GM21360 (cell line): ENCODE results near the gene MICALL2.

ENCODE experiments used
- ATAC-seq: cut with Tn5 transposase; IDR thresholded peaks from one replicate; pipeline ENCODE4 v1.9.1; 2021; ENCODE audit warnings: mild to moderate bottlenecking, moderate library complexity; ENCODE audit not compliant: unreplicated experiment

Gene MICALL2

DNA sequence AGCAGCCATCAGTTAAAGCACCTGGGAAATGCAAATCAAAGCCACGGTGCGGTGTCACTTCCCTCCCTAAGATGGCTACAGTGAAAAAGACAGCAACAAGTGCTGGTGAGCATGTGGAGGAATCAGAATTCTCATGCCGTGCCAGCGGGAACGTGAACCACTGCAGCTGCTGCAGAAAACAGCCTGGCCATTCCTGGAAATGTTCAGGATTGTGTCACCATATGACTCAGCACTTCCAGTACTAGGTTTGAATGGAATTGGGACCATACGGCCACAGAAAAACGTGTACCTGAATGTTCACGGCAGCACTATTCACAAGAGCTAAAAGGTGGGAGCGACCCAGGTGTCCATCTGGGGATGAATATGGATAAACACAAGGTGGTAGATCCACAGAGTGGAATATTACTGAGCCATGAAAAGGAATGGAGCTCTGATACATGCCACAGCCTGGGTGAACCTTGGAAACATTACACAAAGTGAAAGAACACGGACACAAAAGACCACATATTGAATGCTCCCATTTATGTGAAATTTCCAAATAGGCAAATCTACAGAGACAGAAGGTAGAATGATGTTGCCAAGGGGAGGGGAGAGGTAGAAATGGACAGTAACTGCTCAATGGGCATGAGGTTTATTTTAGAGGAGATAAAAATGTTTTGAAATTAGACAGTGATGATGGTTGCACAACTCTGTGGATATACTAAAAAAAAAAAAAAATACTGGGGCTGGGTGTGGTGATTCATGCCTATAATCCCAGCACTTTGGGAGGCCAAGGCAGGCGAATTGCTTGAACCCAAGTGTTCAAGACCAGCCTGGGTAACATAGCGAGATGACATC is 61.6 kb downstream of the MICALL2 start:
- ATAC-seq: no peak

- ATAC-seq: no peak
Observed at GRCh38 chr7:1396195-1396594, 63.1 kb downstream of the MICALL2 start.

DNA sequence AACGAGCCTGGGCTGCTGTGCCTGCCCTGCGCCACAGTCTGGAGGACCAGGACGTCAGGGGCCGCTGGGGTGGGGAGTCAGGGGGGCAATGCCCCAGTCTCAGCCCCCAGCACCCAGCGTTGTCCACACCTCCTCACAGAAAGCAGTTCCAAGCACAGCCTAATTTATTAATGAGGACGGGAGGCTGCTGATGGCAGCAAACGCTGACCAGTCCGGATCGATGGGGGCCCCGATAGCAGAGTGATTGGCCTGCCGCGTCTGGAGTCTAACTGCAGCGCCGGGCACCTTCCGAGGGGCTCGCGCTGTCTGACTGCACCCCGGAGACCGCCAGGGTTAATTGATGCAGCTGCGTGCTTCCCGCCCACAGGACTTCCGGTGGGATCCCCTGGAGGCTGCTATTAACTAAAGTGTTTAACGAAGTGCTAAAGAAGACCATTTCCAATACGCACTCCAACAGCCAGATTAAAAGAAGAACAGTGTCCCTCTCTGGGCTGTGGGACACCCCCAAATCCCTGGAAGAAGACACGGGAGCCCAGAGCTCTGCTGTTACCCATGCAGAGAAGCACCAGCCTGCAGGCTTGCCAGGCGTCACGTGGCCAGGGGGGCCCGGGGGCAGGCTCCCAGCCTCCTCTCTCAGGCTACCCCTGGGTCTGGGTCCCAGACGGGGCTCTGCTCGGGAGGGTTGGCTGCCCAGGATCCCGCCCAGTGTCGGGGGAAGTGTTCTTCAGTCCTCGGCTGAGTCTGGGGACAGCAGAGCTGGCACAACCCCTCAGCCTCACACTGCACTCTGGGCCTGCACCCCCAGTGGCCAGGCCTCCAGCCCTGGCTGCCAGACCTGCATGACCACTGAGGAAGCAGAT is 63.8 kb downstream of the MICALL2 start:
- no peak for ATAC-seq

DNA sequence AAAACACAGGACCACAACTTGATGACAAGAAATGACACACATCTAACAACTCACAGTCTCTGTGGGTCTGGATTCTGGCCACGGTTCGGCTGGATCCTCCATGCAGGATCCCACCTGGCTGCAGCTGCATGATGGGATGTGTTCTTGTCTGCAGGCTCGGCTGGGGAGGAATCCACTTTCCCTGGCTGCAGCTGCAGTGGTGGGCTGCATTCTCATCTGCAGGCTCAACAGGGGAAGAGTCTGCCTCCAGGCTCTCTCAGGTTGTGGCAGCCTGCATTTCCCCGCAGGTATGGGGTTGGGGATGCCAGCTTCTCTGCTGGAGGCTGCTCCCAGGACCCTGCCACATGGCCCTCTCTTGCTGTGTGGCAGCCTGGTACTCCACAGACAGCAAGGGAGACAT is 64.9 kb downstream of the MICALL2 start:
- ATAC-seq: no peak

GRCh38 chr7:1393421-1393820 is 65.8 kb downstream of the MICALL2 start:
- no peak for ATAC-seq

- ATAC-seq: no peak
Observed at GRCh38 chr7:1392556-1392955, 66.7 kb downstream of the MICALL2 start.

DNA sequence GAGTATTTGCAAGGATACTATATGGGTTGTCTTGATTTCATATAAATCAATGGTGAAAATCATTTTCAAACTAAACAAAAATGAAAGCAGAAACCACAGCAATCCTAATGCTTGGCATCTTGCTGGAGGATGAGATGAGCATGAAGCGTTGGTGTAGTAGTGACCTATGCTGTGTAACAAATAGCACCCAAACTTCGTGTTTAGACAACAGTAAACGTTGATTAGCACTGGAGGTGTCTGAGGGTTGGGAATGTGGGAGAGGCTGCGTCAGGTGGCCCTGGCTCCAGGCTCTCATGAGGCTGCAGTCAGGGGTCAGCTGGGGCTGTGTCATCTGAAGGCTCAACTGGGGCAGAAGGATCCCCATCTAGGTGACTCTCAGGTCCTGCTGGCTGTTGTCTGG is 67.8 kb downstream of the MICALL2 start:
- no peak for ATAC-seq

- ATAC-seq: no peak
Observed at GRCh38 chr7:1388703-1389335, 70.5 kb downstream of the MICALL2 start.

DNA sequence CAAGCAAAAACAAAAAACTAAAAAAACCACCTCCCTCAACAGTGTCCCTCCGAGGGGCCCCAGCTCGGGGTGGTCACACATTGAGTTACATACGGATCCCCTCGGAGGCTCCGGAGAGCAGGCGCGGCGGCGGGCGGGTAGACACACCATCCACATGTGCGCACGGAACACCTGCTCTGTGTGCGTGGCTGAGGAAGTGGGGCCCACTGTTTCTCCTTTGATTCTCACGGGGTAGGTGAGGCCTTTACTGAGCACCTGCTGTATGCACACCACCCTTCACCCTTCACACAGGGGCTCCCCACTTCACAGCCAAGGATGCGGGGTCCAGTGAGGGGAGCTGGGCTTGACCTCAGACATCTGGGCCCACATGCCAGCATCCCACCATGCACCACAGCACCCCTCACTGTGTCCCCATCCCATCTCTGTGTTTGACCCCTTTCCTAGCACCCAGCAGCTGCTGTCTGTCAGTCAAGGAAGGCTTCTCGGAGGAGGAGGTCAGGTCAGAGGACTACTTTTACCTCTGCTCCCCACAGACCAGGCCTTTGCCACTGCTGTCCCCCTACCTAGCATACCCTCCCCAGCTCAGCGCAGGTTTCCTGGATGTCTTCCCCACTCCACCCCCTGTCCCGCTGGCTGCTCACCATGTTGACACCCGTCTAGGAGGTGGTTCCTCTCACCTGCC is 71.1 kb downstream of the MICALL2 start:
- no peak for ATAC-seq

- ATAC-seq: no peak
Observed at GRCh38 chr7:1387261-1387660, 72.0 kb downstream of the MICALL2 start.

DNA sequence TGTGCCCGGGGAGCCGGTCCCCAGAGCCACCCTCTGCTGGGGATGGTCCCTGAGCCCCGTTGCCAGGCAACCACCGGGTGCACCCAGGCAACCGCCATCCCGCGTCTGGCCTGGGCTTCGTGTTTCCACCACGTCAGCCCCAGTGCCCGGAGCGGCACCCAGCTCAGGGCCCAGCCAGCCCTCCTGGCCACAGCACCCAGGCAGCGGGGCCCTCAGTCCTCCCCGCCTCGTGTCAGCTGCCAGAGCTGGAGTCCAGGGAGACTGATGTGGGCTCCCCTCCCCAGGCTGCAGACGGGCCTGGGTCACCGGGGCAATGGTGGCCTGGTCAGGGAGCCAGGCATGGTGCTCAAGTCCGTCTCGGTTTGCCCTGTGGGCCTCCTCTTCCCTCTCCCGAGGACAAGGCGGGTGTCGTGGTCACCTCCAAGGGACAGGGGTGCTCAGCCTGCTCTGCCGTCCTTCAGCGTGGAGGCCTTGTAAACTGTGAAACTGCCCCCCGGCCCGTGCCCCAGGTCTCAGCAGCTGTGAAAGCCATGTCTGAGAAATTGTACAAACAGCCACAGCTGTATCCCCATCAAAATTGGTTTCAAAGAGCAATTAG is 72.5 kb downstream of the MICALL2 start:
- ATAC-seq: no peak

- ATAC-seq: no peak
Observed at GRCh38 chr7:1385809-1386622, 73.3 kb downstream of the MICALL2 start.

DNA sequence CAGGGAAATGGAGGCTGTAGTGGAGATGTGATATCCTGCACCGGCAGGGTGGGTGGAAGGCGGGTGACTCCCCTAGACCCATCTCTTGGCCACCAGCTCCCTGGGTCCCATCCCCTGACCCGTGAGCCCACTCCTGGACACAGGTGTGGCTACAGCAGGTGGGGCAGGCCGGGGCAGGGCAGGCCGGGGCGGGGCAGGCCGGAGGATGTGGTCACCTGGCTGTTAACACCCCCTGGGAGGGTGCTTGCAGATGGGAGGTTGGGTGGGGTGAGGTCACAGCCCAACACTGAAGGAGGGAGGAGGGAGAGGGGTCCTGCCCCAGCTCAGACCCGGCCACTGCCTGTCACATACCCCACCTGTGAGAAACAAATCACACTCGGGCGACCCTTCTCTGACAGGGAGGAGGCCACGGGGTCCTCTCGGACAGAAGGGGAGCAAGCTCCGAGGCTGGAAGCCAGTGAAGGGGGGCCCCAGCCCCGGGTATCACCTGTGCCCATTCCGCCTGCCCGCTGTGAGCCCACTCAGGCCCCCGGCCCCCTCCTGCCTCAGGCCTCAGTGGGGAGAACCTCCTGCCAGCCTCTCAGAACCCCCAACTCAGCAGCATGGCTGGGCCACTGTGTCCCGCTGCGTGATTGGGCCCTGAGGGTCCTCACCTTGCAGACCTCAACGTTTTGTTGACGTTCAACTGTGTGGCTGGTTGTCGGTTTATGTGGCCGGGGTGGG is 74.0 kb downstream of the MICALL2 start:
- ATAC-seq: no peak
